Esophagus muscularis mucosa (tissue), 4 donors: ENCODE data around the gene GLIS1. TPM values are rescaled to one million over a fixed set of nuclear protein-coding genes. Genes with fewer than 3 reads are reported as not detected.

Experiments used
- DNase-seq: peaks from one replicate; pipeline ENCODE4 v3.0.0-alpha.2; 2017; ENCODE audit errors: extremely low spot score
- H3K27ac ChIP-seq, 4 donors: fragments of 200-600 bp; sonication (generic); replicated peaks in 1 of 4; 1 replicate in 3 of 4; 2 replicates in 1 of 4; pipeline ENCODE4 v1.5.1; 2016 to 2019; ENCODE audit warnings: mild to moderate bottlenecking in 1 of 4
- H3K27me3 ChIP-seq, 4 donors: fragments of 200-600 bp; sonication (generic); one replicate each; pipeline versions ENCODE4 v1.5.1 to v1.6.0; 2016 to 2019
- H3K36me3 ChIP-seq, 4 donors: fragments of 200-600 bp; sonication (generic); one replicate each; pipeline ENCODE4 v1.5.1; 2016 to 2019
- H3K4me1 ChIP-seq, 4 donors: fragments of 200-600 bp; sonication (generic); one replicate each; pipeline ENCODE4 v1.5.1; 2016 to 2019
- H3K4me3 ChIP-seq, 4 donors: fragments of 200-600 bp; sonication (generic); 1 replicate in 2 of 4; 2 replicates in 2 of 4; pipeline ENCODE4 v1.5.1; 2016 to 2019; ENCODE audit warnings: mild to moderate bottlenecking in 4 of 4, moderate library complexity in 1 of 4
- H3K9me3 ChIP-seq, 4 donors: fragments of 200-600 bp; sonication (generic); 1 replicate in 3 of 4; 2 replicates in 1 of 4; pipeline ENCODE4 v1.5.1; 2016 to 2019
- CTCF ChIP-seq, 3 experiments: fragments of 200-600 bp in 2 of 3; fragments of 450-650 bp in 1 of 3; sonication (generic) in 2 of 3; IDR thresholded peaks; one replicate each; pipeline ENCODE4 v1.5.1; 2017 to 2019; ENCODE audit warnings: antibody characterized with exemption in 3 of 3, mild to moderate bottlenecking in 2 of 3, moderate library complexity in 1 of 3
- EP300 ChIP-seq: sonication (generic); formaldehyde crosslinking; IDR thresholded peaks from one replicate; pipeline ENCODE4 v1.6.1; 2017; ENCODE audit warnings: antibody characterized with exemption
- POLR2A ChIP-seq: fragments of 450-650 bp; IDR thresholded peaks from one replicate; pipeline ENCODE4 v1.6.1; 2017; ENCODE audit warnings: antibody characterized with exemption, moderate library complexity, mild to moderate bottlenecking, low read depth
- POLR2AphosphoS5 ChIP-seq, 2 donors: sonication (generic); formaldehyde crosslinking; IDR thresholded peaks; one replicate each; pipeline ENCODE4 v1.6.1; 2017; ENCODE audit warnings: antibody characterized with exemption in 2 of 2
- whole genome bisulfite sequencing: methylation state at CpG from one replicate; pipeline ENCODE4 v1.1.5; 2018; 5-methylcytosine and 5-hydroxymethylcytosine counted together
- intact Hi-C: fragments of 100-400 bp; cut with DNase I; formaldehyde crosslinking; loops from one replicate; pipeline ENCODE4 v1.15.1; 2023
- total RNA-seq, 4 donors: library from RNA; depleted of rRNA; stranded (reverse); fragments of >200 nt; gene quantifications; one replicate each; pipeline versions ENCODE4 v1.1.0 to v1.2.1, GENCODE V29; 2016

Gene GLIS1
- total RNA-seq, 4 donors from 2014 or later = 0.17 to 0.42 TPM; not detected in 2

- H3K4me3 ChIP-seq = no peak overlapping the region
- H3K4me1 ChIP-seq = no peaks in the 10 kb centered on the region
- DNase-seq = no peak
- no peak for TF ChIP-seq POLR2AphosphoS5 (IDR thresholded peaks at IDR 0.05)
- TF ChIP-seq CTCF (IDR thresholded peaks at IDR 0.05) = no peak
- no peak for TF ChIP-seq EP300
- no peak for TF ChIP-seq POLR2A
- no peaks in the 10 kb centered on the region for H3K36me3 ChIP-seq
- no peak overlapping the region for H3K27ac ChIP-seq
- H3K27me3 ChIP-seq = peaks cover 0 to 9% (median 0%) of the 10 kb centered on the region in 4 donors
- WGBS = 87% methylated on average over 16 of the region's 16 CpGs
- intact Hi-C loops = no loop called here
- no peaks in the 10 kb centered on the region for H3K9me3 ChIP-seq
These were observed 9.3 kb downstream of the GLIS1 start for GRCh38 chr1:53729456-53730223.

- intact Hi-C loops = no loop called here
- no peak overlapping the region for H3K4me3 ChIP-seq
These were observed 10.1 kb downstream of the GLIS1 start for GRCh38 chr1:53728702-53729455.

GRCh38 chr1:53728196-53728595 is 10.8 kb downstream of the GLIS1 start:
- DNase-seq = no peak
- Histone ChIP-seq H3K9me3 (no peaks in the 10 kb centered on the region), H3K4me3 (no peak overlapping the region), H3K27me3 (peaks cover 0 to 9% (median 0%) of the 10 kb centered on the region in 4 donors), H3K36me3 (no peaks in the 10 kb centered on the region), H3K27ac (no peak overlapping the region), H3K4me1 (no peaks in the 10 kb centered on the region)
- 84% methylated on average over 1 of the region's 1 CpG for WGBS
- no peak for TF ChIP-seq POLR2AphosphoS5 (IDR thresholded peaks at IDR 0.05)
- intact Hi-C loops = no loop called here

More at GRCh38 chr1:53728702-53729455, 10.1 kb downstream of the GLIS1 start:
- no peak for DNase-seq
- H3K4me1 ChIP-seq = no peaks in the 10 kb centered on the region
- H3K9me3 ChIP-seq = no peaks in the 10 kb centered on the region
- H3K27ac ChIP-seq = no peak overlapping the region
- TF ChIP-seq CTCF (IDR thresholded peaks at IDR 0.05) (no peak), POLR2A (no peak), EP300 (no peak), POLR2AphosphoS5 (IDR thresholded peaks at IDR 0.05) (no peak)
- no peaks in the 10 kb centered on the region for H3K36me3 ChIP-seq
- WGBS = 67% methylated on average over 17 of the region's 17 CpGs
- peaks cover 0 to 9% (median 0%) of the 10 kb centered on the region in 4 donors for H3K27me3 ChIP-seq

- no peak overlapping the region for H3K27ac ChIP-seq
- intact Hi-C loops = no loop called here
- WGBS = 97% methylated on average over 7 of the region's 7 CpGs
- H3K9me3 ChIP-seq = no peaks in the 10 kb centered on the region
- no peak for TF ChIP-seq POLR2A
- no peak for TF ChIP-seq POLR2AphosphoS5 (IDR thresholded peaks at IDR 0.05)
- no peak for TF ChIP-seq EP300
- TF ChIP-seq CTCF (IDR thresholded peaks at IDR 0.05) = no peak
- DNase-seq = no peak
- H3K4me1 ChIP-seq = no peaks in the 10 kb centered on the region
- no peak overlapping the region for H3K4me3 ChIP-seq
- no peaks in the 10 kb centered on the region for H3K36me3 ChIP-seq
- peaks cover 0 to 9% (median 0%) of the 10 kb centered on the region in 4 donors for H3K27me3 ChIP-seq
These were observed 11.4 kb downstream of the GLIS1 start for GRCh38 chr1:53727461-53728092.
